ENCODE measurements around the gene TBC1D9B. TPM values are rescaled to one million over a fixed set of nuclear protein-coding genes. Genes with fewer than 3 reads are reported as not detected.

Gene TBC1D9B
- total and polyA plus RNA-seq, 2 of the 13 experiments (the other 11 are each of a cell fraction or from before 2014, with no cell fraction given), result 35.0 to 50.0 TPM

- TF ChIP-seq, protein P1, sequence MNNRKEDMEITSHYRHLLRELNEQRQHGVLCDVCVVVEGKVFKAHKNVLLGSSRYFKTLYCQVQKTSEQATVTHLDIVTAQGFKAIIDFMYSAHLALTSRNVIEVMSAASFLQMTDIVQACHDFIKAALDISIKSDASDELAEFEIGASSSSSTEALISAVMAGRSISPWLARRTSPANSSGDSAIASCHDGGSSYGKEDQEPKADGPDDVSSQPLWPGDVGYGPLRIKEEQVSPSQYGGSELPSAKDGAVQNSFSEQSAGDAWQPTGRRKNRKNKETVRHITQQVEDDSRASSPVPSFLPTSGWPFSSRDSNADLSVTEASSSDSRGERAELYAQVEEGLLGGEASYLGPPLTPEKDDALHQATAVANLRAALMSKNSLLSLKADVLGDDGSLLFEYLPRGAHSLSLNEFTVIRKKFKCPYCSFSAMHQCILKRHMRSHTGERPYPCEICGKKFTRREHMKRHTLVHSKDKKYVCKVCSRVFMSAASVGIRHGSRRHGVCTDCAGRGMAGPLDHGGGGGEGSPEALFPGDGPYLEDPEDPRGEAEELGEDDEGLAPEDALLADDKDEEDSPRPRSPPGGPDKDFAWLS (CRISPR knock-in tag; IDR thresholded peaks at IDR 0.05; ENCODE audit: borderline replicate concordance), result no peak
- TF ChIP-seq GFI1 (CRISPR knock-in tag; IDR thresholded peaks at IDR 0.05; ENCODE audit: borderline replicate concordance) (no peak), ZNF296 (CRISPR knock-in tag; conservative IDR thresholded peaks at IDR 0.05) (no peak), SETDB1 (CRISPR knock-in tag; IDR thresholded peaks at IDR 0.05; ENCODE audit: borderline replicate concordance) (no peak), FLYWCH1 (CRISPR knock-in tag; IDR thresholded peaks at IDR 0.05) (no peak), JUND (CRISPR knock-in tag; IDR thresholded peaks at IDR 0.05) (no peak), HNRNPL (IDR thresholded peaks at IDR 0.05; ENCODE audit: low read depth, low read length) (peak; percentile 60; the same call in 1 of the 2 replicates), TAF15 (IDR thresholded peaks at IDR 0.05; ENCODE audit: low read depth, low read length, poor library complexity, severe bottlenecking) (no peak), NFATC3 (CRISPR knock-in tag; IDR thresholded peaks at IDR 0.05) (no peak), ZNF432 (CRISPR knock-in tag; IDR thresholded peaks at IDR 0.05; ENCODE audit: borderline replicate concordance) (no peak), POLR2A (IDR thresholded peaks at IDR 0.05; ENCODE audit: insufficient read depth in 1 of 2, low read depth in 2 of 2, low read length in 2 of 2) (peak in 1 of 2 experiments; percentile 47; a peak in 1 of 4 replicates), MAFK (conservative IDR thresholded peaks at IDR 0.05 in 1 of 2, IDR thresholded peaks at IDR 0.05 in 1 of 2; ENCODE audit: low read length in 2 of 2) (no peak), ZBTB34 (CRISPR knock-in tag; IDR thresholded peaks at IDR 0.05) (0 out of 2 replicates have a peak, but pooled peaks have one; percentile 50), ZNF691 (CRISPR knock-in tag; IDR thresholded peaks at IDR 0.05; ENCODE audit: borderline replicate concordance, low read depth) (no peak), TCF7 (IDR thresholded peaks at IDR 0.05; ENCODE audit: low read depth) (peak; percentile 33; the same call in 1 of the 2 replicates), ZSCAN31 (CRISPR knock-in tag; IDR thresholded peaks at IDR 0.05; ENCODE audit: low read depth) (no peak), ZNF292 (CRISPR knock-in tag; IDR thresholded peaks at IDR 0.05; ENCODE audit: borderline replicate concordance, low read depth) (no peak), SSRP1 (CRISPR knock-in tag; IDR thresholded peaks at IDR 0.05) (peak; percentile 62; the same call in 1 of the 2 replicates), PHB2 (IDR thresholded peaks at IDR 0.05; ENCODE audit: partially characterized antibody) (no peak), KDM2A (CRISPR knock-in tag; IDR thresholded peaks at IDR 0.05; ENCODE audit: borderline replicate concordance, low read depth) (peak; percentile 51; the same call in 1 of the 2 replicates)
- TF ChIP-seq, protein P2, sequence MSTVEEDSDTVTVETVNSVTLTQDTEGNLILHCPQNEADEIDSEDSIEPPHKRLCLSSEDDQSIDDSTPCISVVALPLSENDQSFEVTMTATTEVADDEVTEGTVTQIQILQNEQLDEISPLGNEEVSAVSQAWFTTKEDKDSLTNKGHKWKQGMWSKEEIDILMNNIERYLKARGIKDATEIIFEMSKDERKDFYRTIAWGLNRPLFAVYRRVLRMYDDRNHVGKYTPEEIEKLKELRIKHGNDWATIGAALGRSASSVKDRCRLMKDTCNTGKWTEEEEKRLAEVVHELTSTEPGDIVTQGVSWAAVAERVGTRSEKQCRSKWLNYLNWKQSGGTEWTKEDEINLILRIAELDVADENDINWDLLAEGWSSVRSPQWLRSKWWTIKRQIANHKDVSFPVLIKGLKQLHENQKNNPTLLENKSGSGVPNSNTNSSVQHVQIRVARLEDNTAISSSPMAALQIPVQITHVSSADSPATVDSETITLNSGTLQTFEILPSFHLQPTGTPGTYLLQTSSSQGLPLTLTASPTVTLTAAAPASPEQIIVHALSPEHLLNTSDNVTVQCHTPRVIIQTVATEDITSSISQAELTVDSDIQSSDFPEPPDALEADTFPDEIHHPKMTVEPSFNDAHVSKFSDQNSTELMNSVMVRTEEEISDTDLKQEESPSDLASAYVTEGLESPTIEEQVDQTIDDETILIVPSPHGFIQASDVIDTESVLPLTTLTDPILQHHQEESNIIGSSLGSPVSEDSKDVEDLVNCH (CRISPR knock-in tag; IDR thresholded peaks at IDR 0.05), result no peak
Observed at GRCh38 chr5:179839328-179840256, 68.1 kb downstream of the TBC1D9B start (continued).

All from HepG2 (cell line).